Measurements from ENCODE around the gene MEF2A.

DNA sequence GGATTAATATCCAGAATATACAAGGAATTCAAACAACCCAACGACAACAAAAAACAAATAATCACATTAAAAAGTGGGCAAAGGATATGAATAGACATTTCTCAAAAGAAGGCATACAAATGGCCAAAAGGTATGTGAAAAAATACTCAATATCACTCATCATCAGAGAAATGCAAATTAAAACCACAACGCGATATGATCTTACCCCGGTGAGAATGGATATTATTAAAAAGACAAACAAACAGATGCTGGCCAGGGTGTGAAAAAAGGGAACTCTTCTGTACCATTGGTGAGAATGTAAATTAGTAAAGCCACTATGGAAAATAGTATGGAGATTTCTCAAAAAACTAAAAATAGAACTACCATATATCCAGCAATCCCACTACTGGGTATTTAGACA lies 43.5 kb upstream of the MEF2A start:
- TF ChIP-seq ZBTB11 (tag by site-specific recombination; conservative IDR thresholded peaks at IDR 0.05; ENCODE audit: low read depth) (no peak), ZNF239 (tag by site-specific recombination; IDR thresholded peaks at IDR 0.05) (no peak), GFI1B (tag by site-specific recombination; IDR thresholded peaks at IDR 0.05) (no peak), ZNF354C (tag by site-specific recombination; IDR thresholded peaks at IDR 0.05; ENCODE audit: borderline replicate concordance, low read depth) (no peak)
- TF ChIP-seq, protein P1, sequence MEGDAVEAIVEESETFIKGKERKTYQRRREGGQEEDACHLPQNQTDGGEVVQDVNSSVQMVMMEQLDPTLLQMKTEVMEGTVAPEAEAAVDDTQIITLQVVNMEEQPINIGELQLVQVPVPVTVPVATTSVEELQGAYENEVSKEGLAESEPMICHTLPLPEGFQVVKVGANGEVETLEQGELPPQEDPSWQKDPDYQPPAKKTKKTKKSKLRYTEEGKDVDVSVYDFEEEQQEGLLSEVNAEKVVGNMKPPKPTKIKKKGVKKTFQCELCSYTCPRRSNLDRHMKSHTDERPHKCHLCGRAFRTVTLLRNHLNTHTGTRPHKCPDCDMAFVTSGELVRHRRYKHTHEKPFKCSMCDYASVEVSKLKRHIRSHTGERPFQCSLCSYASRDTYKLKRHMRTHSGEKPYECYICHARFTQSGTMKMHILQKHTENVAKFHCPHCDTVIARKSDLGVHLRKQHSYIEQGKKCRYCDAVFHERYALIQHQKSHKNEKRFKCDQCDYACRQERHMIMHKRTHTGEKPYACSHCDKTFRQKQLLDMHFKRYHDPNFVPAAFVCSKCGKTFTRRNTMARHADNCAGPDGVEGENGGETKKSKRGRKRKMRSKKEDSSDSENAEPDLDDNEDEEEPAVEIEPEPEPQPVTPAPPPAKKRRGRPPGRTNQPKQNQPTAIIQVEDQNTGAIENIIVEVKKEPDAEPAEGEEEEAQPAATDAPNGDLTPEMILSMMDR (tag by site-specific recombination; IDR thresholded peaks at IDR 0.05): no peak

Measured in HEK293 (cell line).